ENCODE data around the gene CPLX1. TPM values are rescaled to one million over a fixed set of nuclear protein-coding genes. Genes with fewer than 3 reads are reported as not detected.

CPLX1 gene
- total RNA-seq, 1 donor = not detected

- H3K4me3 ChIP-seq (ENCODE audit: low read depth, low read length) = no peak overlapping the region
- TF ChIP-seq, protein P1, sequence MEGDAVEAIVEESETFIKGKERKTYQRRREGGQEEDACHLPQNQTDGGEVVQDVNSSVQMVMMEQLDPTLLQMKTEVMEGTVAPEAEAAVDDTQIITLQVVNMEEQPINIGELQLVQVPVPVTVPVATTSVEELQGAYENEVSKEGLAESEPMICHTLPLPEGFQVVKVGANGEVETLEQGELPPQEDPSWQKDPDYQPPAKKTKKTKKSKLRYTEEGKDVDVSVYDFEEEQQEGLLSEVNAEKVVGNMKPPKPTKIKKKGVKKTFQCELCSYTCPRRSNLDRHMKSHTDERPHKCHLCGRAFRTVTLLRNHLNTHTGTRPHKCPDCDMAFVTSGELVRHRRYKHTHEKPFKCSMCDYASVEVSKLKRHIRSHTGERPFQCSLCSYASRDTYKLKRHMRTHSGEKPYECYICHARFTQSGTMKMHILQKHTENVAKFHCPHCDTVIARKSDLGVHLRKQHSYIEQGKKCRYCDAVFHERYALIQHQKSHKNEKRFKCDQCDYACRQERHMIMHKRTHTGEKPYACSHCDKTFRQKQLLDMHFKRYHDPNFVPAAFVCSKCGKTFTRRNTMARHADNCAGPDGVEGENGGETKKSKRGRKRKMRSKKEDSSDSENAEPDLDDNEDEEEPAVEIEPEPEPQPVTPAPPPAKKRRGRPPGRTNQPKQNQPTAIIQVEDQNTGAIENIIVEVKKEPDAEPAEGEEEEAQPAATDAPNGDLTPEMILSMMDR (IDR thresholded peaks at IDR 0.05; ENCODE audit: insufficient read depth, low read depth, low read length) = no peak
- DNase-seq (ENCODE audit: low read depth) = no peak
These were observed 24.5 kb upstream of the CPLX1 start for GRCh38 chr4:850323-850945.

- H3K4me3 ChIP-seq (ENCODE audit: low read depth, low read length) = no peak overlapping the region
- TF ChIP-seq, protein P1 (IDR thresholded peaks at IDR 0.05; ENCODE audit: insufficient read depth, low read depth, low read length) = no peak
- DNase-seq (ENCODE audit: low read depth) = no peak
These were observed 23.7 kb upstream of the CPLX1 start for GRCh38 chr4:849478-850175.

DNA sequence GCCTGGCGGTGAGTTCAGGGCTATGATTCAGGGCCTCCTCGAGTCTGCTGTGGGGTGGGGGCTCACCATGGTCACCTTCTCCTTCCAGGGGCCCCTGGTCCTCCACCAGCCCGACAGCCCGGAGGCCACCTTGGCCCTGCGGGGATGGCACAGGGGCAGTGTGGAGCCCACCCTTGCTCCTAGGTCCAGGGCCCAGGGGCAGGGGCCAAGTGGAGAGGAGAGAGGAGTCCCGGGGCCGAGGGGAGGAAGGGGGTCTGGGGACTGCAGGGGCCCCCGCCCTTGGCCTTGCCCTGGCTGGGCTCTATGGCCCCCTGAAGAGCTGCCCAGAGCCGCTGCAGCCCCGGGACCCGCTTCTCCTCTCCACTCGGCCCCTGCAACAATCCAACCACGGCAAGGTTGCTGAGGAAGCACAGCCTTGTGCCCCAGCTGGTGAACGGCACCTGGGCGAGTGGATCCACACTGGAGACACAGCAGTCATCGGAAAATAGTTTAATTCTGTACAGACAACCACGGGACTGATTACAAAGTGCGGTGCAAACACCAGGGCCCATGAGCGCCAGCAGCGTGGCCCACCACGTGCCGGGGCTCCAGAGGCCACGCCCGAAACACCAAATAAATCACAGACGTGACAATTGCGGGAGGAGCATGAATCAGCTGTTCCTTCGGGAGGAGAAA is 23.0 kb upstream of the CPLX1 start:
- TF ChIP-seq, protein P1 (IDR thresholded peaks at IDR 0.05; ENCODE audit: insufficient read depth, low read depth, low read length) = no peak
- no peak for DNase-seq (ENCODE audit: low read depth)
- H3K4me3 ChIP-seq (ENCODE audit: low read depth, low read length) = no peak overlapping the region

GRCh38 chr4:848307-848691 is 22.4 kb upstream of the CPLX1 start:
- no peak for DNase-seq (ENCODE audit: low read depth)
- TF ChIP-seq, protein P1 (IDR thresholded peaks at IDR 0.05; ENCODE audit: insufficient read depth, low read depth, low read length) = no peak
- H3K4me3 ChIP-seq (ENCODE audit: low read depth, low read length) = no peak overlapping the region

GRCh38 chr4:845836-846251 is 19.9 kb upstream of the CPLX1 start:
- no peak overlapping the region for H3K4me3 ChIP-seq (ENCODE audit: low read depth, low read length)
- TF ChIP-seq, protein P1 (IDR thresholded peaks at IDR 0.05; ENCODE audit: insufficient read depth, low read depth, low read length) = no peak
- DNase-seq (ENCODE audit: low read depth) = peak; percentile 31

DNA sequence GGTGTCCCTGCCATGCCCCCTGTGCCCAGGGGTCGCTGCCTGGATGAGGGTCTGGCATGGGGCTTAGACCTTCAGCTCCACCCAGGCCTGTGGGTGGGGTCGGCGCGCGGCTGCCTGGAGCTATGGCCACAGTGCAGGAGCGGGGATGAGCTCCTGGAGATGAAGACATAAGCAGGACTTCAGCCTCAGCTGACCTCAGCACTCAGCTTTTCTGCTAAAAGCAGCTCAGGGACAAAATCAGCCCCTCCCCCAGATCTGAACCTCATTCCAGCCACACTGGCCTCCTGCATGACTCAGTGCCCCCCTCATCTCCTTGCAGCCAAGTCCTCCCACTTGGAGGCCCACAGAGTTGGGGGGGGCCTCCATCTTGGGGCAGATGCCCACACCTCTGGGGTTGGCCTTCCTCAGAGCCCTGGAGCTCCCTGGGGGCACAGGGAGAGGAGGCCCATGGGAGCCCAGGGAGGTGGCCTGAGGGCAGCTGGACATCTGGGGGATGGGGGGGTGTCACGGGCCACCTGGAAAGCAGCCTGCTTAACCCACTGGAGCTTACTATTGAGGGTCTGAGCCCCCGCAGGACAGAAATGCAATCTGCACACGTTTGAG is 19.4 kb upstream of the CPLX1 start:
- peak; percentile 52 for DNase-seq (ENCODE audit: low read depth)
- TF ChIP-seq, protein P1 (IDR thresholded peaks at IDR 0.05; ENCODE audit: insufficient read depth, low read depth, low read length) = no peak
- no peak overlapping the region for H3K4me3 ChIP-seq (ENCODE audit: low read depth, low read length)
